Neural cell (in vitro differentiated cells): Measurements from ENCODE around the gene OGT.

Experiments used
- CTCF ChIP-seq: fragments of 450-650 bp; IDR thresholded peaks from 2 replicates; pipeline ENCODE4 v1.5.1; 2014; ENCODE audit warnings: antibody characterized with exemption, mild to moderate bottlenecking, moderate library complexity; ENCODE audit not compliant: poor library complexity, severe bottlenecking
- EP300 ChIP-seq: fragments of 450-650 bp; conservative IDR thresholded peaks from 2 replicates; pipeline ENCODE4 v1.6.1; 2014; ENCODE audit warnings: antibody characterized with exemption, mild to moderate bottlenecking, moderate library complexity; ENCODE audit not compliant: poor library complexity, severe bottlenecking
- EZH2 ChIP-seq: fragments of 200-600, 300-800 bp; shearing (Covaris generic), sonication (generic); IDR thresholded peaks from 2 replicates; pipeline ENCODE4 v1.6.1; 2014; ENCODE audit warnings: antibody characterized with exemption, low read length, borderline replicate concordance, mild to moderate bottlenecking; ENCODE audit not compliant: insufficient read depth, poor library complexity, severe bottlenecking
- POLR2AphosphoS5 ChIP-seq: IDR thresholded peaks from 2 replicates; pipeline ENCODE4 v1.6.1; 2012
- SMC3 ChIP-seq: fragments of 450-650 bp; conservative IDR thresholded peaks from 2 replicates; pipeline ENCODE4 v1.6.1; 2014; ENCODE audit warnings: antibody characterized with exemption, mild to moderate bottlenecking, moderate library complexity; ENCODE audit not compliant: poor library complexity
- TAF1 ChIP-seq: IDR thresholded peaks from 2 replicates; pipeline ENCODE4 v1.6.1; 2012; ENCODE audit warnings: low read depth

GRCh38 chrX:71619986-71620385 is 87.1 kb downstream of the OGT start:
- TF ChIP-seq CTCF: no peak
- TF ChIP-seq SMC3: no peak
- no peak for TF ChIP-seq TAF1
- no peak for TF ChIP-seq EP300
- TF ChIP-seq POLR2AphosphoS5: no peak
- TF ChIP-seq EZH2: no peak
